Measurements from ENCODE around the gene GPR35.

The GPR35 gene

GRCh38 chr2:240644171-240644651, 18.9 kb downstream of the GPR35 start:
- H3K9me3 ChIP-seq (ENCODE audit: control insufficient read depth, insufficient read depth, low read depth, low read length) = no peaks in the 10 kb centered on the region
- H3K4me1 ChIP-seq (ENCODE audit: control insufficient read depth, insufficient read depth, low read length) = no peaks in the 10 kb centered on the region
- H3K36me3 ChIP-seq (ENCODE audit: control insufficient read depth, insufficient read depth, low read length) = no peaks in the 10 kb centered on the region
- H3K4me3 ChIP-seq (ENCODE audit: low read depth, low read length) = no peak overlapping the region
- H3K27me3 ChIP-seq (ENCODE audit: control insufficient read depth, insufficient read depth, low read length) = peaks cover 30% of the 10 kb centered on the region; the same call in 1 of the 2 replicates
- no peak overlapping the region for H3K9ac ChIP-seq (ENCODE audit: low read length)
- H3K27ac ChIP-seq (ENCODE audit: low read depth, low read length) = no peak overlapping the region

GRCh38 chr2:240644859-240645301, 19.6 kb downstream of the GPR35 start:
- Histone ChIP-seq H3K9ac (ENCODE audit: low read length) (no peak overlapping the region), H3K27ac (ENCODE audit: low read depth, low read length) (no peak overlapping the region)

GRCh38 chr2:240645346-240645745, 20.1 kb downstream of the GPR35 start:
- H3K27me3 ChIP-seq (ENCODE audit: control insufficient read depth, insufficient read depth, low read length) = peaks cover 19% of the 10 kb centered on the region; the same call in 1 of the 2 replicates

More at GRCh38 chr2:240644859-240645301, 19.6 kb downstream of the GPR35 start:
- Histone ChIP-seq H3K27me3 (ENCODE audit: control insufficient read depth, insufficient read depth, low read length) (peaks cover 23% of the 10 kb centered on the region; the same call in 1 of the 2 replicates), H3K36me3 (ENCODE audit: control insufficient read depth, insufficient read depth, low read length) (no peaks in the 10 kb centered on the region), H3K4me3 (ENCODE audit: low read depth, low read length) (no peak overlapping the region), H3K9me3 (ENCODE audit: control insufficient read depth, insufficient read depth, low read depth, low read length) (no peaks in the 10 kb centered on the region), H3K4me1 (ENCODE audit: control insufficient read depth, insufficient read depth, low read length) (no peaks in the 10 kb centered on the region)

GRCh38 chr2:240645801-240646175, 20.5 kb downstream of the GPR35 start:
- Histone ChIP-seq H3K4me3 (ENCODE audit: low read depth, low read length) (no peak overlapping the region), H3K36me3 (ENCODE audit: control insufficient read depth, insufficient read depth, low read length) (no peaks in the 10 kb centered on the region), H3K4me1 (ENCODE audit: control insufficient read depth, insufficient read depth, low read length) (no peaks in the 10 kb centered on the region), H3K9me3 (ENCODE audit: control insufficient read depth, insufficient read depth, low read depth, low read length) (0 out of 2 replicates have a peak, but pooled peaks cover 1% of the 10 kb centered on the region), H3K27me3 (ENCODE audit: control insufficient read depth, insufficient read depth, low read length) (peaks cover 14% of the 10 kb centered on the region; the same call in 1 of the 2 replicates), H3K27ac (ENCODE audit: low read depth, low read length) (no peak overlapping the region), H3K9ac (ENCODE audit: low read length) (no peak overlapping the region)

More at GRCh38 chr2:240645346-240645745, 20.1 kb downstream of the GPR35 start:
- Histone ChIP-seq H3K4me1 (ENCODE audit: control insufficient read depth, insufficient read depth, low read length) (no peaks in the 10 kb centered on the region), H3K27ac (ENCODE audit: low read depth, low read length) (no peak overlapping the region), H3K9me3 (ENCODE audit: control insufficient read depth, insufficient read depth, low read depth, low read length) (no peaks in the 10 kb centered on the region), H3K36me3 (ENCODE audit: control insufficient read depth, insufficient read depth, low read length) (no peaks in the 10 kb centered on the region), H3K4me3 (ENCODE audit: low read depth, low read length) (no peak overlapping the region), H3K9ac (ENCODE audit: low read length) (no peak overlapping the region)

GRCh38 chr2:240646176-240646899, 21.1 kb downstream of the GPR35 start:
- peaks cover 2% of the 10 kb centered on the region; the same call in 1 of the 2 replicates for H3K9me3 ChIP-seq (ENCODE audit: control insufficient read depth, insufficient read depth, low read depth, low read length)

GRCh38 chr2:240646900-240647502, 21.7 kb downstream of the GPR35 start:
- Histone ChIP-seq H3K27me3 (ENCODE audit: control insufficient read depth, insufficient read depth, low read length) (peaks cover 17% of the 10 kb centered on the region; the same call in 1 of the 2 replicates), H3K36me3 (ENCODE audit: control insufficient read depth, insufficient read depth, low read length) (no peaks in the 10 kb centered on the region), H3K27ac (ENCODE audit: low read depth, low read length) (no peak overlapping the region), H3K9me3 (ENCODE audit: control insufficient read depth, insufficient read depth, low read depth, low read length) (peaks cover 2% of the 10 kb centered on the region; the same call in 1 of the 2 replicates), H3K4me1 (ENCODE audit: control insufficient read depth, insufficient read depth, low read length) (no peaks in the 10 kb centered on the region), H3K4me3 (ENCODE audit: low read depth, low read length) (no peak overlapping the region), H3K9ac (ENCODE audit: low read length) (no peak overlapping the region)

More at GRCh38 chr2:240646176-240646899, 21.1 kb downstream of the GPR35 start:
- Histone ChIP-seq H3K27ac (ENCODE audit: low read depth, low read length) (no peak overlapping the region), H3K4me3 (ENCODE audit: low read depth, low read length) (no peak overlapping the region), H3K9ac (ENCODE audit: low read length) (no peak overlapping the region), H3K27me3 (ENCODE audit: control insufficient read depth, insufficient read depth, low read length) (peaks cover 17% of the 10 kb centered on the region; the same call in 1 of the 2 replicates), H3K4me1 (ENCODE audit: control insufficient read depth, insufficient read depth, low read length) (no peaks in the 10 kb centered on the region), H3K36me3 (ENCODE audit: control insufficient read depth, insufficient read depth, low read length) (no peaks in the 10 kb centered on the region)

GRCh38 chr2:240647503-240648154, 22.3 kb downstream of the GPR35 start:
- peaks cover 2% of the 10 kb centered on the region; the same call in 1 of the 2 replicates for H3K9me3 ChIP-seq (ENCODE audit: control insufficient read depth, insufficient read depth, low read depth, low read length)
- no peaks in the 10 kb centered on the region for H3K4me1 ChIP-seq (ENCODE audit: control insufficient read depth, insufficient read depth, low read length)
- H3K27ac ChIP-seq (ENCODE audit: low read depth, low read length) = no peak overlapping the region
- peaks cover 21% of the 10 kb centered on the region; the same call in 1 of the 2 replicates for H3K27me3 ChIP-seq (ENCODE audit: control insufficient read depth, insufficient read depth, low read length)
- no peaks in the 10 kb centered on the region for H3K36me3 ChIP-seq (ENCODE audit: control insufficient read depth, insufficient read depth, low read length)
- H3K4me3 ChIP-seq (ENCODE audit: low read depth, low read length) = no peak overlapping the region
- H3K9ac ChIP-seq (ENCODE audit: low read length) = no peak overlapping the region

- H3K27me3 ChIP-seq (ENCODE audit: control insufficient read depth, insufficient read depth, low read length) = peaks cover 21% of the 10 kb centered on the region; the same call in 1 of the 2 replicates
- H3K4me1 ChIP-seq (ENCODE audit: control insufficient read depth, insufficient read depth, low read length) = no peaks in the 10 kb centered on the region
Observed at GRCh38 chr2:240648155-240648649, 22.9 kb downstream of the GPR35 start.

GRCh38 chr2:240648650-240649275, 23.5 kb downstream of the GPR35 start:
- H3K4me1 ChIP-seq (ENCODE audit: control insufficient read depth, insufficient read depth, low read length) = no peaks in the 10 kb centered on the region
- H3K36me3 ChIP-seq (ENCODE audit: control insufficient read depth, insufficient read depth, low read length) = no peaks in the 10 kb centered on the region
- peaks cover 2% of the 10 kb centered on the region; the same call in 1 of the 2 replicates for H3K9me3 ChIP-seq (ENCODE audit: control insufficient read depth, insufficient read depth, low read depth, low read length)
- H3K9ac ChIP-seq (ENCODE audit: low read length) = no peak overlapping the region
- H3K27ac ChIP-seq (ENCODE audit: low read depth, low read length) = no peak overlapping the region
- peaks cover 21% of the 10 kb centered on the region; the same call in 1 of the 2 replicates for H3K27me3 ChIP-seq (ENCODE audit: control insufficient read depth, insufficient read depth, low read length)
- H3K4me3 ChIP-seq (ENCODE audit: low read depth, low read length) = no peak overlapping the region

More at GRCh38 chr2:240648155-240648649, 22.9 kb downstream of the GPR35 start:
- Histone ChIP-seq H3K27ac (ENCODE audit: low read depth, low read length) (no peak overlapping the region), H3K9ac (ENCODE audit: low read length) (no peak overlapping the region), H3K9me3 (ENCODE audit: control insufficient read depth, insufficient read depth, low read depth, low read length) (peaks cover 2% of the 10 kb centered on the region; the same call in 1 of the 2 replicates), H3K36me3 (ENCODE audit: control insufficient read depth, insufficient read depth, low read length) (no peaks in the 10 kb centered on the region), H3K4me3 (ENCODE audit: low read depth, low read length) (no peak overlapping the region)

GRCh38 chr2:240649331-240649730, 24.1 kb downstream of the GPR35 start:
- H3K4me3 ChIP-seq (ENCODE audit: low read depth, low read length) = no peak overlapping the region
- H3K4me1 ChIP-seq (ENCODE audit: control insufficient read depth, insufficient read depth, low read length) = no peaks in the 10 kb centered on the region
- no peaks in the 10 kb centered on the region for H3K36me3 ChIP-seq (ENCODE audit: control insufficient read depth, insufficient read depth, low read length)
- peaks cover 17% of the 10 kb centered on the region; the same call in 1 of the 2 replicates for H3K27me3 ChIP-seq (ENCODE audit: control insufficient read depth, insufficient read depth, low read length)
- no peak overlapping the region for H3K27ac ChIP-seq (ENCODE audit: low read depth, low read length)
- no peak overlapping the region for H3K9ac ChIP-seq (ENCODE audit: low read length)
- H3K9me3 ChIP-seq (ENCODE audit: control insufficient read depth, insufficient read depth, low read depth, low read length) = peaks cover 2% of the 10 kb centered on the region; the same call in 1 of the 2 replicates
